HG02759 (cell line): ENCODE measurements around the gene IRF2BPL.

Experiments used
- ATAC-seq: cut with Tn5 transposase; IDR thresholded peaks from one replicate; pipeline ENCODE4 v1.9.1; 2021; ENCODE audit warnings: mild to moderate bottlenecking, moderate library complexity; ENCODE audit not compliant: unreplicated experiment

The IRF2BPL gene

GRCh38 chr14:77055306-77055705, 26.8 kb upstream of the IRF2BPL start:
- ATAC-seq: no peak

GRCh38 chr14:77053046-77053841, 24.7 kb upstream of the IRF2BPL start:
- peak; percentile 61 for ATAC-seq

GRCh38 chr14:77052281-77053044, 24.0 kb upstream of the IRF2BPL start:
- ATAC-seq: no peak

GRCh38 chr14:77051116-77051515, 22.6 kb upstream of the IRF2BPL start:
- no peak for ATAC-seq

GRCh38 chr14:77046721-77047120, 18.2 kb upstream of the IRF2BPL start:
- ATAC-seq: no peak

DNA sequence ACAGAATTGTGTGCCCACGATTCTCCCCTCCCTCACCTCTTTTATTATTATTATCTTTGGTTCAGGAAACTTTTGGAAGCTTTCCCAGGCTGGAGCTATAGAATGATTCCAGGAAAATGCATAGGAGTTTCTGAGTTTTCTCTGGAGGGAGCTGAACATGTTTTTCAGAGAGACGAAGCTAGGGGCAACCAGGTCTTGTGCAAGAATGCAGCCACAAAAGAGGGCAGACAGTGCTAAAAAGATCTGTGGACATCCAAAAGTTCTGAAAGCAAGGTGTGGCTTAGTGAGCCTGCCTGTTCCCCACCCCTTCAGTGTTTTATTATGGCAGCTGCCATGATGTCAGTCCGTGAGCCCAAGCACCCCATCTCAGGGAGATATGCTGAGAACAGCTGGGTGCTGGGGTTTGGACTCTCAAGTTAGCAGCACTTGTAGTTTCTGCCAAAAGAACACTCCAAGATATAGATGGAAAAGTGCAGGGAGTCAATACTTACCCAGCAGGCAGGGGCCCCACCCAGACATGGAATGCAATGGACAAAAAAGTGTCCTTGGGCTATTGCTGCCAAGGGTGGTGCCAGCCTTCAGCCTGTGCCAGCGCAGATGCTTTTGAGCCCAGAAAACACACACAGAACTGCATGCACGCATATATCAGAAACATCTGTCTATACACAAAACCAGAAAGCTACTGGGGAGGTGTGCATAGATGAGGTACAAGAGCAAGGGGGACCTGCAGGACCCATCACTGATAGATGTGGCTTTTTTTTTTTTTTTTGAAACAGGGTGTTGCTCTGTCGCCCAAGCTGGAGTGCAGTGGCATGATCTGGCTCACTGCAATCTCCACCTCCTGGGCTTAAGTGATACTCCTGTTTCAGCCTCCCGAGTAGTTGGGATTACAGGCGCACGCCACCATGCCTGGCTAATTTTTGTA, 17.0 kb upstream of the IRF2BPL start:
- ATAC-seq: no peak

DNA sequence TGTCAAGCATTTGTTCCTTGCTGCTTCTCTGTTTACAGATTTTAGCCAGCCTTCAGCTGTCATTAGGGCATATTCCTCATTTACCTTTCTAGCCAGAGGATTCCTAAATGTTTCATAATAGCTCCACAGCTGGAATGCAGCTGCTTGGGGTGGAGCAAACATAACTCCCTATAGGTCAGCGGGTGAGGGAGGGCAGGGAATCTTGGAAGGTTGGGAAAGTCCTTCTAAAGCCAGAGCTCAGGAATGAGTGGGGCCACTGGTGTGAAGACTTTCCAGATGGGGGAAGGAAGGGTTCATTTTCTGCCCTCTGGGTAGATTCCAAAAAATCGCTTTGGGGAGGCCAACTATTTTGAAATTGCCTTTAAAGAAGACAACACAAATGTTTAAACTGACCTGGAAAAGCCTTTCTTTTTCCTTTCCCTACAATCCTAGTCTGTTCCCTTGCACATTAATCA, 16.3 kb upstream of the IRF2BPL start:
- no peak for ATAC-seq

GRCh38 chr14:77043984-77044485, 15.5 kb upstream of the IRF2BPL start:
- ATAC-seq: no peak

DNA sequence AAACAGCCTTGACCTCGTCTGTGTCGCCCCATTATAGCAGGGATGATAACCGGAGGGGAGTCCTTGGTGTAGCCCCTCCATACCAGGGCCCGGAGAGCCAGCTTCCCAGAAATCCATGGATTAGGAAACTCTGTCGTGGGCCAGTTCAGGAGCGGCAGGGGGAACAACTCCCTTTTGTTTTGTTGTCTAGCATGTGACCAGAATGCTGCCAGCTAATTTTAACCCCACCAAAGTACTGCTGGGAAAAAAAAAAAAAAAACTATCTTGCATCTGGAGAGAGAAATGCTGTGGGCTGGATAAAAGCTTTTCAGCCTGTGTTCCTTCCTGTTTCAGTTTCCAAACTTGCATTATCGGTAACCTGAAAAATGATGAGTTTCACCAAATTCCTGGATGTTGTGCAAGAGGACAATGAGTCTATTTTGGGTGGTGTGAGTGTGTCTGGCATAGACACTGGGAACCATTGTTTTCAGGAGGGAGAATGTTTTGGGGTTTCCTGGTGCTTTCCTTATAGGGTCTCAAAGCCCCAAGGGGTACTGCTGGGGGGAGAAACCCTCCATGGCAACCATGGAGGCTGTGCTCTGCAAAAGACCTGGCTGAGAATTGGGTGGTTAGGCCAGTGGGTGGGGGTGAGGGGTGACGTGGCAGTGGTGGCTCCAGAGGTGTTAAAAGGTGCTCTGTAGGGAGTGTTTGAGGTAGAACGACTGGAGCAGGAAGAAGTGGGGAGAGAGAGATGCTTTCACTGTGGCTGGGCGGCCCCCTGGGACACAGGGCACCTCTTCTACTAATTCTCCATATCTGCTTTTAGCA, 14.9 kb upstream of the IRF2BPL start:
- no peak for ATAC-seq

DNA sequence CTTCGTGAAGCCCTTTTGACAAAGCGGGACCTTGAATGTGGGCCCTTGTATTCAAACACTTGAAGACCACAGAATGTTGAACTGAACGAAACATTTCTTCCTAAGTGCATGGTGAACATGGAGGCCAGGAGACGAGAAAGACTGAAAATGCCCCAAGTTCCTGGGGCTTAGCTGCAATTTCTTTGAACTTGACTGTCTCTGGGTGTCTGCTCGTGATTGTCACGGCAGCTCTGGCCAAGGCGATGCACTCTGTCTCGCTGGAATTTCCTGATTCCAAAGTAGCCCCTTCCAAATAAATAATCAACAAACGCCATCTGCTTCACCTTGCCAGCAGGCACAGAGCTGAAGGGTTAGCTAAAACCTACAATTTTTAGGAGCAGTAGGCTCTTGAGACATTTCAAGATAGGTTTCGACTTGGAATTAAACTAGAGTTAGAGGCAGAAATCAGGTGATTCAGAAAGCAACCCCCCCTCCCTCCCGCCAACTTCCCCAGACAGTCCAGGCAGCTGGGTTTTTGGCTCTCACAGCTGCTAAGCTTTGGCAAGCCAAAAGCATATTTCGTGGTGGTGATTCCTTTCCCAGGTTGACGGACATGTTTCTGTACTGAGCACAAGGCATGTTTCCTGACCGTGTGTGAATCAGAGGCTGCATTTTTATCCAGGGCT, 13.5 kb upstream of the IRF2BPL start:
- ATAC-seq: no peak

DNA sequence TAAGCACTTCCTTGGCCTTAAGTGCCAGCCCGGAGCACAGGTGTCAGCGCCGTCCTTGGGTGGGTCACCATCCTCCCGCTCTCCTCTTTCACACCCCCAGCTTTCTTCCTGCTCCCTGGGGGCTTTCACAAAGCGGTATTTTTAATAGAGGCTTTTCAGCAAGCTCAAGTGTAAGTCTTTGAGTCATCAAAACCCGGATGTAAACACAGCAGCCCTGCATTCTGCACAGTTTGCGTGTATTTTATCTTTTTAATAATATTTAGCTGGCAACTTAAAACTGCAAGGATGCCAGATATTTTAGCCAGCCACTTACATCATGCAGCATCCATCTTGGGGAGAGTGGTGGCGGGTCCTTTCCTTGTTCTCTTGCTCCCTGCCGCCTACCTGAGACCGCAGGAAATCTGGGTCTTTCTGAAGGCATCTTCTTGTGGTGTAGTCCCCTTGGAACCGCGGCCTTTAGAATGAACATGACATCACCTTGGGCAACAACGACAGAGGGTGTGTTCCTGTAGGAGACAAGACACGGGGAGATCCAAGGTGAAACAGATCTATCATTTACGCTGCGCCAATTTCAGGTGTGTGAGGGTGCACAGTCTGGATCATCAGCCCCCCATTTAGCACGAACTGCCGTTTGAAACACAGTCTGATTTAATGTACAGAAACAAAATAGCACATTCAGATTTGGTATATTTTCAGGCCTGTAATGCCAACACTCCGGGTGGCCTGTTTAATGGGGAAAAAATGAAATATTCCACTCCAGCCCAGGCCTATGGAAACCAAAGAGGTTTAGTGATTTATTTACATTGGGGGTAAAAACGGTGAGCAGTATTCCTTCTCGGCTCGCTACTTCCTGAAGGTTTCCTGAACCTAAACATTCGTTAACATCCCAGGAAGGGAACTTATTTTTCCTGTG, 12.5 kb upstream of the IRF2BPL start:
- ATAC-seq: no peak

- peak; percentile 64 for ATAC-seq
Observed at GRCh38 chr14:77040059-77040740, 11.7 kb upstream of the IRF2BPL start.

- no peak for ATAC-seq
Observed at GRCh38 chr14:77039285-77040058, 11.0 kb upstream of the IRF2BPL start.

DNA sequence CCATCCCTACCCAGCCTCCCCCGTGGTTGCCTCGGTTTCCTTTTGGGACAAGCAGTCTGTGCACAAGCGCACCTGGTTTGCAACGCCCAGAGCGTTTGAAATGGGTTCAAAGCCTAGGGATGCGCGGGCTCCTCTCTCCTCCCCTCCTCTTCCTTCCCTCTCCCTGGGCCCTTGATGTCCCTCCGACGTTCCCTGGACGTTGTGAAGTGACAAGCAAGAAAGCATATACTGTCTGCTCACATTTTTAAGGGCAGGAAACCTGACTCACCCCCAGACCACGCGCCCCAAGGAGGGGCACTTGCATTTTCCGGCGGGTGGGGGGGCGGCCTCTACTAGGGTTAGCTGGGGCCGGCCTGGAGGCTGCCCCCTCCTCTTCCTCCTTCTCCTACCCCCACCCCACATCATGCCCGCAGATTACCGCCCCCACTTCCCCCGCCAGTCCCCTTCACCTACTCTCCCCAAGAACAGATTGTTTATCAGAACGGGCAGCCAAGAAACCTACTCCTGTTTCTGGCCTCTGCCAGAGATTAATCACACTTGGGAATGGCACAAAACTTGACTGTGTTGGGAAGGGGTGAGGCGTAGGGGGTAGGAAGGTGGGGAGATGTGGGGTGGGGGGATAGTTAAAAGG, 9.5 kb upstream of the IRF2BPL start:
- ATAC-seq: no peak

DNA sequence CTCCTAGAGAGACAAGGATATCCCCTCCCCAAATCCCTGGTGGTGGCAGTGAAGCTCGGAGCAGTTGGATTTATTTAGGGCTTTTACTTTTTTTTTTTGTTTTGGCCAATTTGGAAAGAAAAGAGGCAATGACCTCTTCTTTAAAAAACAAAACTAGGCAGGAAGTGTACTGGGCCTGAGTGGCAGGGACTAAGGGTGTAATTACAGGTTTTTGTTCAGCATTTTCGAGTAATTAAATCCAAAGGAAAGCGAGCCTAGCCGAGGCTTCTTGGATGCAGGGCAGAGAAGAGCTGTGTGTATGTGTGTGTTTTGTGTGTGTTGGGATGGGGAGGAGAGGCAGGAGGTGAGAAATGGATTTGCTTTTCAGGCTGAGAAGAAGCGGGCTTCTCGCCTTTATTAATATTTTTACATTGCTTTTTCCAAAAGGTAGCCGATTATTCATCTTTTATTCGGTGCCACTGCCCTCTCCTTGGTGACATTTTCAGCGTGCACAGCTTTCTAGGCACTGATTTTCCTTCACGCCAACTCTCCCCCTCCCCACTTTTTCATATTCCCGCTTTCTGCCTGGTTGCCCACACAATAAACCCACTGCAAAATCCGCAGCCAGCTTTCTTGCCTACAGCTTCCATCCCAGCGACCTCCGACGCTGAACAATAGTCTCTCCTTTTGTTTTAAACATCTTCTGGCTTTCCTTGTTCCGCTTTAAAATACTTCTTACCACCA, 8.9 kb upstream of the IRF2BPL start:
- ATAC-seq: no peak
